GM19328 (cell line): ENCODE measurements around the gene RASSF1.

ENCODE experiments used
- ATAC-seq: cut with Tn5 transposase; IDR thresholded peaks from one replicate; pipeline ENCODE4 v1.9.1; 2021; ENCODE audit warnings: mild to moderate bottlenecking, moderate library complexity; ENCODE audit not compliant: unreplicated experiment

RASSF1 gene, protein sequence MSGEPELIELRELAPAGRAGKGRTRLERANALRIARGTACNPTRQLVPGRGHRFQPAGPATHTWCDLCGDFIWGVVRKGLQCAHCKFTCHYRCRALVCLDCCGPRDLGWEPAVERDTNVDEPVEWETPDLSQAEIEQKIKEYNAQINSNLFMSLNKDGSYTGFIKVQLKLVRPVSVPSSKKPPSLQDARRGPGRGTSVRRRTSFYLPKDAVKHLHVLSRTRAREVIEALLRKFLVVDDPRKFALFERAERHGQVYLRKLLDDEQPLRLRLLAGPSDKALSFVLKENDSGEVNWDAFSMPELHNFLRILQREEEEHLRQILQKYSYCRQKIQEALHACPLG

DNA sequence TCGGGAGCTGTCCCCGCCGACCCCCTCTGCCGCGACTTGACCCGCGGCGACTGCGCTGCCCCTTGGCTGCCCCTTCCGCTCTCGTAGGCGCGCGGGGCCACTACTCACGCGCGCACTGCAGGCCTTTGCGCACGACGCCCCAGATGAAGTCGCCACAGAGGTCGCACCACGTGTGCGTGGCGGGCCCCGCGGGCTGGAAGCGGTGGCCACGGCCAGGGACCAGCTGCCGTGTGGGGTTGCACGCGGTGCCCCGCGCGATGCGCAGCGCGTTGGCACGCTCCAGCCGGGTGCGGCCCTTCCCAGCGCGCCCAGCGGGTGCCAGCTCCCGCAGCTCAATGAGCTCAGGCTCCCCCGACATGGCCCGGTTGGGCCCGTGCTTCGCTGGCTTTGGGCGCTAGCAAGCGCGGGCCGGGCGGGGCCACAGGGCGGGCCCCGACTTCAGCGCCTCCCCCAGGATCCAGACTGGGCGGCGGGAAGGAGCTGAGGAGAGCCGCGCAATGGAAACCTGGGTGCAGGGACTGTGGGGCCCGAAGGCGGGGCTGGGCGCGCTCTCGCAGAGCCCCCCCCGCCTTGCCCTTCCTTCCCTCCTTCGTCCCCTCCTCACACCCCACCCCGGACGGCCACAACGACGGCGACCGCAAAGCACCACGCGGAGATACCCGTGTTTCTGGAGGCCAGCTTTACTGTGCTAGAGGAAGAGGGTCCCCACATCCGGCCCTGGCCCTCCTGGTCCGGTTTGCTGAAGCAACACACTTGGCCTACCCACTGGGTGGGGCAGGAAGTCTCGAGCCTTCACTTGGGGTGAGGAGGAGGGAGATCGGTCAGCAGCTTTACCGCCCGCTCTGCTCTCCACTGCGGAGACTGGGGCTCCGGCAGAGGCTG, at the start of gene RASSF1:
Gene RASSF1 (minus strand): TSS at position 389 of the 882 bp plus-strand sequence. CDS start 31 bp downstream, at position 358.
- no peak for ATAC-seq

DNA sequence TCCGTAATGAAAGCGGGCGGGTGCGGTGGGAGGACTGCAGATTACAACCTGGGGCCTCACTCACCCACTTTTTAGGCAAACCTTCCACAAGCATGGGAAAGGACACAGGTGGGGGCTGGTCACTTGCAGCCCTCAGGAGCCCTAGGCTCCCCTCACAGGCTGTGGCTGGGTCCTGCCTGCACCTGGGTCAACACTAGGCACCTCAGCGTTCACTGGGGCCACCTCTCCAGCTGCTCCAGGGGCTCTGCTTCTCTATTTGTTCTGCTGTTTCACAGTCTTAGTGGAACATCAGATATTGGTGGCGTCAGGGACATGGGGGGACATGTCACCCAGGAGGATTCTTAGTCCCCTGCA, 48.8 kb upstream of the RASSF1 start:
- ATAC-seq = no peak

DNA sequence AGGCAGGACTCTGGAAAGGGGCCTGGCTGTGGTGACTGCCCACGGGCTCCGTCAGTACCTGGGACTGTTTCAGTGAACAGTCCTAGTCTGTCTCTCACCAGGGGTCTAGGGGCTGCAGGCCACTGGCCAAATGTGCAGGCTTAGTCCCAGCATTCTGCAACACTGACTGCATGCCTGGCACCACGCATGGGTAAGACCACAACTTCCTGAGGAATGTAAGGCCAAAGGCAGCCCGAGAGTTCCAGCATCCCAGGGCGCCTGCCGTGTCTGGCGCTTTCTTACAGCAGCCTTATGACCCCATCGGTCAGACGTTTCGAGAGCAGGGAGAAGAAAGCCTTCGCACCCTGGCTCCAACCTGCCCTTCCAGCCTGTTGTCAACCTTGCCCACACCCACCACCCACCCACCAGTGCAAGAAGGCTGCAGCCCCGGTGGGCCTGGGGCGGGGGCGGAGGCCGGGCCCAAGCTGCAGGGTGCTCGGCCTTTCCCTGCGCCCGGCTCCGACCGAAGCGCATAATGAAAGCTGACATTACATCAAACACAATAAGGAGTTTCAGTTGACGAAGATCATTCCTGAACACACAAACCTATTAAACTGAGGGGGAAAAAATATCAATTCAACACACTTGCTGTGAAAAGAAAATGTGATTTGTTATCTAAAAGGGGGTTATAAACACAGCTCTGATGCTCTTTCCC, 48.2 kb upstream of the RASSF1 start:
- no peak for ATAC-seq

DNA sequence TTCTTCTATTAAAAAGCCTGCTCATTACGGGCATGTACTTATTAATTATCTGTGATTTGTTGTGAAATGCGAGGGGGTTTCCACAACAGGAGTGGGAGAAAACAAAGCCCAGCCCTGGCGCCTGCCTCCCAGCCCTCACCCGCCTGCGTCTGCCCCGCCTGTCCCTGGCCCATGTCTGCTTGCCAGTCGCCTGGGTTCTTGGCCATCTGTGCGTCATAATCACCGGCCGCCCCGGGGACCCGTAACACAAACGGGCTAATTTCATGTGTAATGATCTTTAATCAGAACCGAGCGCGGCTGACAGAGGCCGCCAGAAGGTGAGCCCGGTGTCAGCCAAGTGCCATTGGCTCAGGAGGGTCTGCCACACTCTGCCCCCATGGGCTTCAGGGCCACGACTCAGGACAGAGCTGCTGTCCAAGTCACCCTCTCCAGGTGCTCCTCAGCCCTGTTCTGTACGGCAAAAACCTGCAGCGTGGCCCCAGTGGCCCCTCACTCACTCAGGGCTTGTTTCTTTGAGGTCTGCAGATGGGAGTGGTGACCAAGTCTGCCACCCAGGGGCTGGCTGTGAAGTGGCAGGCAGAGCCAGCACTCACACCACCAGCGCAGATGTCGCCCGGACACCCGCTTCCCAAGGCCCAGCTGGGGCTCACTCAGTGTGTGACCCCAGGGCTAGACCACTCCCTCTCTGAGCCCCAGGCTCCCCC, 47.5 kb upstream of the RASSF1 start:
- no peak for ATAC-seq

DNA sequence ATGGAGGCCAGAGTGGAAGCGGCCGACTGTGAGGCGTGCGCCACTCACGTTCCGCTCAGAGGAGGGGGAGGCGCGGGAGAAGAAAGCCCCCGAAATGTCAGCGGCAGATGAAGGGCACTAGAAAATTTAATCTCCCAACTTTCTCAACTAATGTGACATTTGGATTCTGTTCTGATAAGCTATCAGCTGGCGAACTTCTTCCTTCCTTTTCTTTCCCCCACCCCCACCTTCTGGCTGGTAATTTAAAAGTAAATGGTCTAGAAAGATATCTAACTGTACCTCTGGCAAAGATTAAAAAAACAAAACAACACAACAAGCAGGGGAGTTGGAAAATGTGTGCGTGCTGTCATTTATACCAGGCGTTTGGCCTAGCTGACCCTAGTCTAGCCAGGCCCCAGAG, 45.1 kb upstream of the RASSF1 start:
- no peak for ATAC-seq

DNA sequence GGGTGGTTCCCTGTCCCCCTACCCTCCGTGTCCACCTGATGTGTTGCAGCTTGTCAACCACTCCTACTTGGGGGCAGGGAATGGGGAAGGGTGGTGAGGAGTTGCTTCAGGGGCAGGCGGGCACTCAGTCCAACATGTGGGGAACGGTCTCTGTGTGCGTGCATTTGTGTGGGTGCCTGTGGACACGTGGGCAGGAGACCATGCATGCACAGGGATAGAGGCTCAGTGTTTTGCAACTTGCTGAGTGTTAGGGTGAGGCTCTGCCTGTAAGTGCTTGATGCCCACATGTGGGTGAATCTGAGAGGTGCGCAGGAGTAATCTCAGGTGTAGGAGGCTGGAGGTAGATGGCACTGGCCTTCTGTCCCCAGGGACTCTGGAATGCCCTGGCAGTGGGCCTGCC, 43.1 kb upstream of the RASSF1 start:
- ATAC-seq = no peak

DNA sequence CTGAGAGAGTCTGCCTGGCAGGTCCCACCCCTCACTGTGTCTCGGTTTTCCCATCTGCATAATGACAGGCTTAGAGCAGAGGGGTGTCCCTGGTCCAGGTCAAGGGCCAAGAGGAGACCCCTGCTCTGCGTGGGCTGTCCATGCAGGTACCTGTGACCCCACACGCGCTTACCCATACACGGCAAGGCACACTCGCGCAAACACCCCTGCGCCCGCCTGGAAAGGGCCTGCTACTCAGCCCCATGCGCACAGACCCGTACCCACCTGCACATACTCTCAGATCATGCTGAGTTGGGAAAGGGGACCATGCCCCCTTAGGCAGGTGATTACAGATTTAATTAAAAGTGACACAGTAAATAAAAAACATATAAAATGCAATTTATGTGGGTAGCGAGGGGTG, 42.1 kb upstream of the RASSF1 start:
- ATAC-seq = no peak

DNA sequence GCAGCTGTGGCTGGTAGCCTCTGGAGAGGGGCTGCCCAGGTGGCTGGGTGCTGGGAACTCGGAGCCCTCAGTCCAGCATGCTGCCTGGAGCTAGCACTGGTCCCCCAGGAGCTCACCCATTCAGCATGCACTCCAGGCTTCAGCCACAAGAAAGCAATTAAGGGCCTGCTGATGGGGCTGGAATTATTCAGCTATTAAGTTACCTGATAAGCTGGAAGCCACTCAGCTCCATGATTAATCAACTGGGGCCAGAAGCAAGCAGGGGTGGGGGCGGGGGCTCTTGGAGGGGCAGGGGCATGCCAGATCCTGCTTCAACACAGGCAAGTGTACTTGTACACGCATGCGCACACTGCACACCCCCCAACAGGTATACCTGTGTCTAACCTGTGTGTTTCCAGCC, 40.7 kb upstream of the RASSF1 start:
- no peak for ATAC-seq

DNA sequence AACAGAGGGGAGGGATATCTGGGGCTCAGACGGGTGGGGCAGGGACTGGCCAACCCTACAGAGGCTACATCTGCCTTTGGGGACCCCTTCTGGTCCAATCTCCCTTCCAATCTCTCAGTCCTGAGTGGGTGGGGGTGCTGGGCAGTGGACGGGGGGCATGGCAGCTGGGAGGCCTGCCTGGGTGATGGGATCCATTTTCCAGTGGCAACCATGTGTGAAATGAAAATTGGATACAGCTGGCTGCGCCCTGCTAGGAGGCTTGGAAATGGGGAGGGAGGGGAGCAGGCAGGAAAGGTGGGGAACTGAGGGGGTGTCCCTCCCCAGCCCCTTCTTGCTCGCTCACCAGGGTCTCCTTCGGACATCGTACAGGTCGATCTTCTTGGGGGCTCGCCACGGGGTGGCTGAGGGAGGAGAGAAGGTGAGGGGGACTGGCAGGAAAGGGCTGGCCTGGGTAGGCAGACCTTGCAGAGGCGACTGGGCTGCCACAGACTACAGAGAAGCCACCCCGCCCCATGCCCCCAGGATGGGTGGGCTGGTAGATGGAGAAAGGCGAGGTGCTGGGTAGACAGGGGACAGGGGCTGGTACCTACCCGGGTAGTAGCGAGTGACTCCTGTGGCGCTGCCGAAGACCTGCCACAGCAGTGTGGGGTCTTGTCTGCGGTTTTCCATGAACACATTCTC, 39.9 kb upstream of the RASSF1 start:
- no peak for ATAC-seq

DNA sequence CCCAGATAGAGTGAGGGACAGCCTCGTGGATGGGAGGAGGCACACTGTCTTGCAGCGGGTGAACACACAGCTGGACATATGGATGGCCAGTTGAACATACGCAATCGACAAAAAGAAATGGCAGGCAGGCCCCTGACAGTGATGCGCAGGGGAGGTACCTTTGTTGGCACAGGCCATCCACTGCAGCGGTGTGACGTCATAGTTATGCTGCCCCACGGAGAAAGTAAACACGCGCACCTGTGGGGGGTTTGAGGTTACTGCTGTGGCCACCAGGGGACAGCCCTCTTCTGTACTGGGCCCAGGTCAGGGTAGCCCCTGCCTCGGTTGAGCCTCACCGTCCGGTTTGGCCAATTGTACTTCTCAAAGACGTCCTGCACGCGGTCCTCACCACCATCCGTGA, 38.1 kb upstream of the RASSF1 start:
- ATAC-seq = no peak

DNA sequence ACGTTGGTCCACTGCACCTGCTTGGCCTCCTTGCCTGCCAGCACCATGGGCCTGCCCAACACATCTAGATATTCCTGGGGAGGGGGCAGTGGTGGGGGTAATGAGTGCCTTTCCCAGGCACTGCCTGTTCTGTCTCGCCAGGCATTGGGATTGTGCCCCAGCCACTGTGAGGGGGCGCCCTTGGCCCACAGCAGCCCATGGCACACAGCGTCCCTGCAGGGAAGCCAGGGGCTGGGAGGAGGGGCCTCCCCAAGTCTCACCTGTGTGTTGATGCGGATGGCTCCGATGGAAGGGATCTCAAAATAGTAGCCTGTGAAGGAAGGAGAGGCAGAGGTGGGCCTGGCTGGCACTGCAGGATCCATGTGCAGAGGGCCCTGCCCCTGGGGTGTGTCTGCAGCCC, 37.4 kb upstream of the RASSF1 start:
- no peak for ATAC-seq

DNA sequence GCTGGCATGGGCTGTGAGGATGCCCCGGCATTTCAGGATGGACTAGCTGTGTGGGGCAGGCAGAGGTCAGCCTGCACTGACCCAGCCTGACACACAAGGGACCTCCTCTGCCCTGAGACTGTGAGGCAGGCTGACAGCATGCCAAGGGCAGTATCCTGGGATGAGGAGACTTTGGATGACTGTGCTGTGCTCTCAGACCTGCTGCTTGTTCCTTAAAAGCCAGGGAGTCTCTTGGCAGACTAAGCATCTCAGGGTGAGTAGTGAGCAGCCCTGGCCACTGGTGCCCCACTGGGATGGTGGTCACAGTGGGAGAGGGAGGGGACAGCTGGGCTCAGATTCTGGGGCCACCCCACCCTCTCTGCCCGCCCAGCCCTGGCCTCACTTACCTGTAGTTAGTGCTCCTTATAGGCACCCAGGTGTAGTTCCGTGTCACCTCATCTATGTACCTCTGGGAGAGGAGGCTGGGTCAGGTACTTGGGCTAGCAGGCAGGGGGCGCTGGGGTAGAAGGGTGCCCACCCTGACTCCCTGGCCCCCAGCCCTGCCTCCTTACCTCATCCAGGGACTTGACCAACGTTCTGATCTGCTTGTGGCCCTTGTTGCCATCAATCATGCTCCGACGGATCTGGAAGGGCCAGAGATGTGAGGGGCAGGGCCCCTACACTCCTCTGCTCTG, 34.8 kb upstream of the RASSF1 start:
- no peak for ATAC-seq

DNA sequence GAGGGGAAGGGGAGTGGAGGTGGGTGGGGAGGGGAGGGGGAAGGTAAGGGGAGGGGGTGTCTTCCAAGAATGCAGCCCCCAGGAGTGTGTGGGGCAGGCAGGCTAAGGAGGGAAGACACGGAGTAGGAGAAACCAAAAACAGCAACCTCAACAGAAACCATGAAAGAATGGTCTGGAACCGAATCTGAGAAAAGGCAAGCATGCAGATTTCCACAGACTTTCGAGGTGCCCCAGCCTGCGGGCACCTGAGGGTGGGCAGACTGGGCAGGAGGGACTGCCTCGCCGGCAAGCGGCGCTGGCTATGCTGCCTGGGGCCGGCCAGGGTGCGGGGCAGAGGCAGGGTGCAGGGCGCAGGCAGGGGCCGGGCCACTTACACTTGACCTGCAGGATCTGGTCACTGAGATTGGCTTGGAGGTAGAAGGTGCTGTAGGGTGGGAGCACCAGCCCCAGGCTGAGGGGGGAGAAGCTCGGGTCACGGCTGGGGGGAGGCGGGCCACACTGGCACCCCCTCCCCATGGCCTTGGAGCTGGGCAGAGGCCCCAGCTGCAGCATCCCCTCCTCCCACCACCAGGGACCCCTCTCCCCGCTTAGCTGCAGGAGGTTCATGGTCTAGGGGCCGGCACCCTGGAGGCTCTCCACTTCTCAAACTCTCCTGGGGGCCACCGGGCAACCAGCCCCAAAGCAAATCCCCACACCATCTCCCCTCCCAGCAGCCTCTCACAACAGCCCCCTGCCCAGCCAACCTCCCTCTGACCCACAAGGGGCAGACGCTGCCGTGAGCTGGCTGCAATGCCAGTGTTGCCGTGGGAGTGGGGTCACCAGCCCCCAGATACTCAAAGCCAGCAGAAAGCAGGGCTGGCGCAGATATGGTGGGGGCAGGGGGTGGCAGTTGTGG, 34.0 kb upstream of the RASSF1 start:
- no peak for ATAC-seq

DNA sequence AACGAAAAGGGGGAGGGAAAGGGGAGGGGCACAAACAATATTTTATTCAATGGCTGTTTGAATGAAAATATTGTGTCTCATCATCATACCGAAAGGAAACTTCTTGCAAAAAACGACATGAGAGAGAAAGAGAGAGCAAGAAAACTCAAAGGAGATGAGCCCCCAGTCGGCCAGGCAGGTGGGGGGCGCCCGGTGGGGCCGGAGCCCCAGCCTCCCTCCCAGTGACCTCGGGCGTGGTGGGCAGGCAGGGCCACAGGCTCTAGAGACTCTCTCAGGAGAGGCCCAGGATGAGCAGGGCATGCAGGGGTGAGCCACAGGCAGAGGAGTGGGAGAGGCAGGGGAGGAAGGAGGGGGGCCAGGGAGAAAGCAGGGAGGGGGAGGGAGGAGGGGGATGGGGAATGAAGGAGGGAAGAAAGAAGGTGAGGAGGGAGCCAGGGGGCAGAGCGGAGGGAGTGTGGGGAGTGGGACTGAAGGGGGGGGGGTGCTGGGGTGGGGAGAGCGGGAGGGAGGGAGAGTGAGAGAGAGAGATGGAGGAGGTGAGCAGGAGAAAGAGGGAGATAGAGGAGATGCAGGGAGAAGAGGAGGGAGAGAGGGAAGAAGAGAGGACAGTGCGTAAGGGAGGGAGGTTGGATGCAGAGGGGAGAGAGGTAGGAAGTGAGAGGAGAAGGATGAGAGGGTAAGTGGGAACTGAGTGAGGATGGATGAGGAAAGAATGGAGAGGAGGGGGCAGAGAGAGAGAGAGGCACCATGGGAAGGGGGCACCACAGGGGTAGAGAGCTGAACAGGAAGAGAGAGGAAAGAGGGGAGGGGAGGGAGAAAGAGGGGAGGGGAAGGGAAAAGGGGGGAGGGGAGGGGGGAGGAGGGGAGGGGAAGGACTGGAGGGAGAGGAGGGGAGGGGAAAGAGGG, 32.8 kb upstream of the RASSF1 start:
- ATAC-seq = no peak

DNA sequence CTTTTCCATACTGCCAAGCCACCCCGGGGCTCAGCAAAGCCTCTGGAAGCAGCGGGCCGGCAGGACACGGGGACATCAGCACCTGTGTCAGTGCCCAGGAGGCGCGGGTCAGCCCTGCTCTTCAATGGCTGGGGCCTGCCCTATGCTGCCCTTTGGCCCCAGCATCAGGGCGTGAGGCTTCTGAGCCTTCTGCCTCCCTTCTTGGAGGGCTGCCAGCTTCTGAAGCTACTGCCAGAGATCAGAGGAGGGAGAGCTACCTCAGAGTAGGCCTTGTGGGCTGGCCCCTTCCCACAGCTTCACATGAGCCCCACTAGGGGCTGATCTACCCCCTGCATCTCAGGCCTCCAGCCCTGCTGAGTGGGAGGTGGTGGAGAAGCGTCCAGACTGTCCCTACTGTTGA, 31.7 kb upstream of the RASSF1 start:
- ATAC-seq = no peak

DNA sequence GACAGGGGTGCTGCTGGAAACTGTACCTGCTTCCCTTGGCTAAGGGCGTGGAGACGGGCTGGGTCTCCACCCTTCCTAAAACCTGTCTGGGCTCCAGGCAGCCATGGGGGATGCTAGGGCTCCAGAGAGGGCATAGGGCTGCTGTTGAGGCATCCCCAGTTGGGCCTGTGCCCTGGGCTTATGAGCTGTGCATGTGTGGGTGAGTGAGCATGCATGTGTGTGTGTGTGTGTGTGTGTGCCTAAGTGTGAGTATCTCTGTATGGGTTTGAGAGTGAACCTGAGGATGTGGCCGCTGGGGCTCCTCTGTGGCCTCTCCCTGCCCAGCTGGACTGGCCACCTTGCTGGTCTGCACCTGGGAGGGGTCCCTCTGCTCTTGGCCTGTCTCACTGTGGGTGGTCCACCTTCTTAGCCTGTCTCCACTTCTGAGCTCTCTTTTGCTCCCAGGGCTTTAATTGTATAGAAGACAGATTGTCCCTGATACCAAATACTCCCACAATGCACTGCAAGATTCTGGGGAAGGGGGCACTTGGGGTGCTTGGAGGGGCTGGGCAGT, 30.6 kb upstream of the RASSF1 start:
- no peak for ATAC-seq

DNA sequence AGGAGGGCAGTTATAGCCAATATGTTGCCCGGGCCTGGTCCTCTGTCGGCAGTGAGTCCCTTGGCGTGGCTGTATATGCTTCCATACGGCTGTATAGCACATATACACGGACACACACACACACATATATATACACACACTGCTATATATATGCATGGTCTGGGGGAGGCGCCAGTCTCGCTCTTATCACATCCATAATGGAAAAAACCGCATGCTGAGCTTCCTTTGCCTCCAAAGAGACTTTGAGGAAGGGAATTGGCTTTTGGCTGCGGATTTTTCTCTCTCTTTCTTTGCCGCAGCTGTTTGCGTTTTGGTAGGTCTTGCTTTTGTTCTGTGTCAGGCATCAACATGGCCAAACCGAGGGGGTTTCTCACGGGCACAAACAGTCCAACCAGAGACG, 30.0 kb upstream of the RASSF1 start:
- ATAC-seq = no peak
